HepG2 (cell line): ENCODE results near the gene FOXN3. TPM values are rescaled to one million over a fixed set of nuclear protein-coding genes. Genes with fewer than 3 reads are reported as not detected.

Source experiments
- ATAC-seq: fragments of 200-7000 bp; cut with Tn5 transposase; 3 replicates; pipeline ENCODE4 v1.9.1; 2020; ENCODE audit warnings: mild to moderate bottlenecking, moderate library complexity
- BruUV-seq: library from RNA; stranded (reverse); fragments of 400-500 nt; replicated peaks from 2 replicates; lab custom pipeline; 2021; lab: Mats Ljungman, UMichigan
- CTCF ChIA-PET: fragments of 300-600 bp; formaldehyde crosslinking; extraction: SDS; loops from one replicate; lab custom pipeline; 2021; ENCODE audit warnings: low total read pairs, inconsistent platforms, low intra/inter-chr PET ratio; lab: Yijun Ruan, JAX
- POLR2A ChIA-PET: fragments of 350-600 bp; sonication (Branson Sonifier 250); formaldehyde crosslinking; loops from one replicate; lab custom pipeline; 2020; ENCODE audit warnings: antibody characterized with exemption, inconsistent platforms; lab: Yijun Ruan, JAX
- DNase-seq: peaks from one replicate; pipeline ENCODE4 v3.0.0-alpha.2; 2015; ENCODE audit warnings: low spot score
- FAIRE-seq: peaks from 3 replicates; lab custom pipeline; 2011; peaks lifted over from hg19 to GRCh38; lab: Jason Lieb, UNC
- H2AFZ ChIP-seq: one replicate; pipeline ENCODE4 v1.6.1; 2011; ENCODE audit warnings: low read length, inconsistent platforms
- H3K27ac ChIP-seq: fragments of 300-600 bp; 3 replicates; pipeline ENCODE4 v1.8.0; 2011; ENCODE audit warnings: mixed run types, mild to moderate bottlenecking, mixed read lengths, low read length, inconsistent platforms; ENCODE audit not compliant: insufficient read depth; ENCODE audit errors: extremely low read length
- H3K27me3 ChIP-seq, 2 experiments: fragments of 200-600 bp in 1 of 2; 2 replicates in 1 of 2; 3 replicates in 1 of 2; pipeline versions ENCODE4 v1.6.0 to v1.8.0; 2011; ENCODE audit warnings: low read length in 2 of 2, mild to moderate bottlenecking in 2 of 2, moderate library complexity in 2 of 2, inconsistent platforms in 1 of 2; ENCODE audit not compliant: insufficient read depth in 2 of 2, control insufficient read depth in 1 of 2
- H3K36me3 ChIP-seq, 2 experiments: fragments of 200-600 bp in 1 of 2; replicated peaks in 1 of 2; 2 replicates in 1 of 2; 3 replicates in 1 of 2; pipeline versions ENCODE4 v1.5.1 to v1.8.0; 2011; ENCODE audit warnings: low read length in 2 of 2, inconsistent platforms in 1 of 2; ENCODE audit not compliant: insufficient read depth in 2 of 2, control insufficient read depth in 1 of 2
- H3K4me1 ChIP-seq: 2 replicates; pipeline ENCODE4 v1.5.1; 2012; ENCODE audit warnings: low read length, inconsistent platforms; ENCODE audit not compliant: insufficient read depth
- H3K4me2 ChIP-seq: 2 replicates; pipeline ENCODE4 v1.6.0; 2011; ENCODE audit warnings: low read depth, low read length, inconsistent platforms
- H3K4me3 ChIP-seq, 3 experiments: fragments of 200-600 bp in 1 of 3; sonication (generic), shearing (Covaris generic) in 1 of 3; replicated peaks in 1 of 3; 2 replicates each; pipeline ENCODE4 v1.5.1; 2011 to 2016; ENCODE audit warnings: low read length in 3 of 3, inconsistent platforms in 2 of 3, low read depth in 2 of 3, mild to moderate bottlenecking in 2 of 3, control low read depth in 1 of 3, mixed read lengths in 1 of 3; ENCODE audit not compliant: insufficient read depth in 1 of 3
- H3K79me2 ChIP-seq: one replicate; pipeline ENCODE4 v1.6.1; 2011; ENCODE audit warnings: low read length, inconsistent platforms; ENCODE audit not compliant: insufficient read depth
- H3K9ac ChIP-seq: 2 replicates; pipeline ENCODE4 v1.6.0; 2011; ENCODE audit warnings: mild to moderate bottlenecking, low read depth, low read length, inconsistent platforms; ENCODE audit not compliant: insufficient read depth
- H3K9me3 ChIP-seq: 2 replicates; pipeline ENCODE4 v1.5.1; 2012; ENCODE audit warnings: mild to moderate bottlenecking, low read length
- H4K20me1 ChIP-seq: 2 replicates; pipeline ENCODE4 v1.6.0; 2011; ENCODE audit warnings: inconsistent platforms, mild to moderate bottlenecking, low read length, moderate library complexity; ENCODE audit not compliant: insufficient read depth
- CC2D1A ChIP-seq: sonication (generic); formaldehyde crosslinking; IDR thresholded peaks from 2 replicates; pipeline ENCODE4 v1.8.1; 2023; ENCODE audit warnings: mild to moderate bottlenecking, missing genetic modification reagents
- GLI4 ChIP-seq: sonication (generic); formaldehyde crosslinking; IDR thresholded peaks from 2 replicates; pipeline ENCODE4 v1.5.1; 2020; ENCODE audit warnings: missing genetic modification reagents, mild to moderate bottlenecking, moderate library complexity, borderline replicate concordance
- HNF1B ChIP-seq: sonication (generic); formaldehyde crosslinking; IDR thresholded peaks from 2 replicates; pipeline ENCODE4 v1.5.1; 2020; ENCODE audit warnings: mild to moderate bottlenecking, moderate library complexity, missing genetic modification reagents
- LRRFIP1 ChIP-seq: sonication (generic); formaldehyde crosslinking; conservative IDR thresholded peaks from 2 replicates; pipeline ENCODE4 v1.4.0; 2020; ENCODE audit warnings: missing genetic modification reagents
- MIER2 ChIP-seq: IDR thresholded peaks from 2 replicates; pipeline ENCODE4 v1.6.1; 2016; ENCODE audit warnings: missing biosample characterization, missing genetic modification reagents
- MYPOP ChIP-seq: sonication (generic); formaldehyde crosslinking; IDR thresholded peaks from 2 replicates; pipeline ENCODE4 v1.8.1; 2023; ENCODE audit warnings: mild to moderate bottlenecking, moderate library complexity, missing genetic modification reagents
- RXRB ChIP-seq: IDR thresholded peaks from 2 replicates; pipeline ENCODE4 v1.6.1; 2016; ENCODE audit warnings: borderline replicate concordance, missing genetic modification reagents, missing compliant biosample characterization
- SKI ChIP-seq: fragments of 450-650 bp; IDR thresholded peaks from one replicate; pipeline ENCODE4 v1.6.1; 2018; ENCODE audit warnings: mild to moderate bottlenecking; ENCODE audit not compliant: partially characterized antibody
- SP1 ChIP-seq, 2 experiments: fragments of 450-650 bp in 1 of 2; sonication (generic) in 1 of 2; formaldehyde crosslinking in 1 of 2; IDR thresholded peaks; 2 replicates each; pipeline versions ENCODE4 v1.4.0 to v1.6.1; 2016 to 2020; ENCODE audit warnings: missing genetic modification reagents in 1 of 2
- TBX3 ChIP-seq: fragments of 450-650 bp; IDR thresholded peaks from 2 replicates; pipeline ENCODE4 v1.6.1; 2017; ENCODE audit warnings: antibody characterized with exemption, mild to moderate bottlenecking, inconsistent platforms, borderline replicate concordance
- TCF7 ChIP-seq: sonication (generic); IDR thresholded peaks from 2 replicates; pipeline ENCODE4 v1.6.1; 2016; ENCODE audit warnings: antibody characterized with exemption, low read depth
- ZBTB1 ChIP-seq: sonication (generic); formaldehyde crosslinking; IDR thresholded peaks from 2 replicates; pipeline ENCODE4 v1.4.0; 2020; ENCODE audit warnings: missing genetic modification reagents, borderline replicate concordance
- ZC3H4 ChIP-seq: sonication (generic); formaldehyde crosslinking; IDR thresholded peaks from 2 replicates; pipeline ENCODE4 v1.4.0; 2020; ENCODE audit warnings: missing genetic modification reagents, borderline replicate concordance
- ZKSCAN5 ChIP-seq: sonication (generic); formaldehyde crosslinking; IDR thresholded peaks from 2 replicates; pipeline ENCODE4 v1.5.1; 2020; ENCODE audit warnings: mild to moderate bottlenecking, missing genetic modification reagents
- ZNF232 ChIP-seq: sonication (generic); formaldehyde crosslinking; IDR thresholded peaks from 2 replicates; pipeline ENCODE4 v1.4.0; 2020; ENCODE audit warnings: missing genetic modification reagents, borderline replicate concordance
- ZNF235 ChIP-seq: sonication (generic); formaldehyde crosslinking; IDR thresholded peaks from 2 replicates; pipeline ENCODE4 v1.8.1; 2023; ENCODE audit warnings: mild to moderate bottlenecking, missing genetic modification reagents, borderline replicate concordance
- ZNF24 ChIP-seq: fragments of 450-650 bp; IDR thresholded peaks from 2 replicates; pipeline ENCODE4 v1.6.1; 2017; ENCODE audit warnings: antibody characterized with exemption, mild to moderate bottlenecking
- ZNF660 ChIP-seq: sonication (generic); formaldehyde crosslinking; IDR thresholded peaks from 2 replicates; pipeline ENCODE4 v1.5.1; 2020; ENCODE audit warnings: mild to moderate bottlenecking, low read depth, missing genetic modification reagents, borderline replicate concordance
- ZNF850 ChIP-seq: sonication (generic); formaldehyde crosslinking; conservative IDR thresholded peaks from 2 replicates; pipeline ENCODE4 v1.9.0; 2021; ENCODE audit warnings: mild to moderate bottlenecking, missing genetic modification reagents
- WGBS: methylation state at CpG from one replicate; pipeline ENCODE4 v1.1.6; 2017; ENCODE audit warnings: low lambda C conversion rate; 5-methylcytosine and 5-hydroxymethylcytosine counted together
- in situ Hi-C: cut with HindIII; loops from 2 replicates; pipeline ENCODE4 v1.10.0; 2017; ENCODE audit warnings: low pct_unique_long_range_greater_than_20kb; ENCODE audit not compliant: extremely low pct_ligation_motif_present
- intact Hi-C: fragments of 100-400 bp; cut with micrococcal nuclease; formaldehyde crosslinking; loops from one replicate; pipeline ENCODE4 v1.10.0; 2022; ENCODE audit not compliant: unreplicated experiment
- polyA plus RNA-seq, 8 experiments: library from polyadenylated mRNA; depleted of rRNA in 3 of 8; stranded (reverse) in 7 of 8; unstranded in 1 of 8; fragments of >200 nt; fragmentation: Illumina TruSeq in 4 of 8; extraction: Trizol in 4 of 8; gene quantifications; 2 replicates each; pipeline versions ENCODE4 v1.2.1 to v1.2.3, GENCODE V29; 2011 to 2016; ENCODE audit warnings: low read depth in 4 of 8, missing spikeins in 1 of 8, mixed read lengths in 1 of 8; ENCODE audit not compliant: insufficient read depth in 1 of 8
- total RNA-seq, 5 experiments: library from RNA; depleted of rRNA; stranded (reverse); fragments of >200 nt; fragmentation: Illumina TruSeq; extraction: Trizol; gene quantifications; 2 replicates each; pipeline ENCODE4 v1.2.3, GENCODE V29; 2016; ENCODE audit warnings: low read depth in 1 of 5

Gene FOXN3
- total and polyA plus RNA-seq, 2 of the 13 experiments (the other 11 are each of a cell fraction or from before 2014, with no cell fraction given) = 32.4 to 70.2 TPM

GRCh38 chr14:89140326-89140725 is 276.7 kb downstream of the FOXN3 start:
- Histone ChIP-seq H3K9me3 (peaks cover 9% of the 10 kb centered on the region), H3K4me2 (peak overlapping the region; percentile 51; the same call in 1 of the 2 replicates)
- TF ChIP-seq MIER2 (CRISPR knock-in tag) (no peak), GLI4 (CRISPR knock-in tag) (no peak), SKI (no peak), SP1 (IDR thresholded peaks at IDR 0.05) (no peak), SP1 (CRISPR knock-in tag; IDR thresholded peaks at IDR 0.05) (no peak), ZNF235 (CRISPR knock-in tag) (no peak), ZC3H4 (no peak), ZKSCAN5 (CRISPR knock-in tag) (no peak), MYPOP (CRISPR knock-in tag) (no peak), TCF7 (no peak), ZNF24 (no peak), ZBTB1 (CRISPR knock-in tag) (no peak), ZNF850 (CRISPR knock-in tag) (no peak), TBX3 (no peak), RXRB (CRISPR knock-in tag) (no peak), CC2D1A (CRISPR knock-in tag) (no peak), ZNF660 (CRISPR knock-in tag) (no peak), LRRFIP1 (CRISPR knock-in tag) (no peak), HNF1B (CRISPR knock-in tag) (no peak), ZNF232 (CRISPR knock-in tag) (no peak)
- TF ChIP-seq, all 625 proteins: peak for 0
- CTCF ChIA-PET = no interaction called here
- H3K36me3 ChIP-seq = no peaks in the 10 kb centered on the region
- no peak overlapping the region for H3K4me3 ChIP-seq
- H3K27ac ChIP-seq = no peak overlapping the region
- no peak for FAIRE-seq
- no peak overlapping the region for H3K9ac ChIP-seq
- no peak for ATAC-seq
- intact Hi-C loops (no loop called here), in situ Hi-C loops (no loop called here)
- no TSS peak for BruUV-seq
- peaks cover 58% of the 10 kb centered on the region for H3K4me1 ChIP-seq
- H2AFZ ChIP-seq = no peak overlapping the region
- no peak for DNase-seq
- H3K27me3 ChIP-seq = no peaks in the 10 kb centered on the region; a peak in 1 of 5 replicates
- H4K20me1 ChIP-seq = no peaks in the 10 kb centered on the region
- WGBS = 4% methylated on average over 5 of the region's 5 CpGs
- no peaks in the 10 kb centered on the region for H3K79me2 ChIP-seq
- POLR2A ChIA-PET = interaction anchor here (1.0 kb wide), 1 partner anchor 100 kb away, joined by 3 read pairs; no protein-coding TSS in a partner anchor
